Cortex of kidney (tissue), 1 donor: ENCODE data around the gene KCTD1.

Experiments used
- DNase-seq: peaks from one replicate; lab custom pipeline; 2025; lab: John Stamatoyannopoulos, UW

Gene KCTD1

DNA sequence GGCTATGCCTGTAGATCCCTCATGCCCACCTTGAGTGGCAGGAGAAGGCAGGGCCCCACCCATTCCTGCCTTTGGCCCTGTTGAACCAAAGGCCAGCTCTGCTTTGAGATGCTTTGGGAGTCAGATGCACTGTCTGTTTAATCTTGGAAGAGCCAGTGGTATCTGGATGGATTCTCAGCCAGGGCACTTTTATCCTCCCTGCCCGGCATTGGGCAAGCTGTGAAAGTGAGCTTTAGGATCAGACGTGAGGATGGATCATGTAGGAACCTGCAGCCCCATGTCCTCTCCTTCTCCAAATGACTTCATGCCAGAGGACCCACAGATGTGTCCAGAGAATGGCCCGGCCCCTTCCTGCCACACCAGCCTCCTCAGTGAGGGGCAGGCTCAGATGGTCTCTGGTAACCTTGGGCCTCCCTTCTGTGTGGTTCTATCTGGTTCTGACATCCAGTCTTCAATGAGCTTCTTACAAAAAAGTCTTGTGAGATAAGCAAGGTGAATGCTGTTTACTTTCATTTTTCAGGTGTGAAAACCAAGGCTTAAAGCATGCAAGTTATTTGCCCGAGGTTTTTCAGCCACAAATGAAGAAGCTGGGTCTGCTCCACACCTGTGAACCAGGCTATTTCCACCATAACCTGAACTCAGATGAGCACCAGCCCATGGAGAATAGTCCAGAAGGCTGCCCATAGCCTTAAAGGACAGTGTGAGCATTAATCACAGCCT lies 123.8 kb downstream of the KCTD1 start:
- DNase-seq, result no peak

GRCh38 chr18:26422472-26423162 lies 125.7 kb downstream of the KCTD1 start:
- DNase-seq, result no peak

DNA sequence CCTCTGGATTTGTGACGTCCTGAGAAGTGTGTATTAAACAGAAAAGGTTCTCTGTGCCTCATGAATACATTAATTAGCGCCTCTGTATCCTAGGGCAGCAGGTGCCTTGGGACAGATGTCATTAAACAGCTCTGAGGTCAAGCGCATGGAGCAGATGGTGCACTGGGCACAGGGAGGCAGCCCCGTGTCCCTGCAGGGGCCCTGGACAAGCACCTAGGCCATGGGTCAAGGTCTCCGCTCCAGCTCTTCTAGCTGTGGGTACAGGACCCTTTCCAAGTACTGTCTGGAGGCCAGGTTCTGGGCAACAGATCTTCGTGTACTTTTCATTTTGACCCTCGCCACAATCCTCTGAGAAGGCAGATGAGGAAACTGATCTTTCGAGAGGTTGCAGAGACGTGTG lies 126.4 kb downstream of the KCTD1 start:
- DNase-seq, result no peak

DNA sequence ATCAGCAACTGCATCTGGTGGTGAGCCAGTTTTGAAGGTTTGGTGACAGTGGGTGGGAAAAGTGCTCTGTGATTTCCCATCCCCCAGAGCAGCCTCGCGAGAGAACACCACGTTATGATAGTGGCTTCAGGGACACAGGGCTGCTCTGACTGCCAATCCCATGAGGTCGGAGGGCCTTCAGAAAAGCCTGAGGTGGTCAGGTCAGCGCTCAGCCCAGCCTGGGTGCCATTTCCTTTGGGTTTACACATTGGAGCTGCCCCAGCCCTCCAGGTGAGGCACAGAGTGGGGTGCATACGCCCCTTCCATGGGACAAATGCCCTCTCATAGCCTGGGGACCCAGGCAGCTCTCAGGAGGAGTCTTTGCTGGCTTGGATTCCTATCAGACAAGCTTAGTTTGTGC lies 126.8 kb downstream of the KCTD1 start:
- DNase-seq, result no peak

DNA sequence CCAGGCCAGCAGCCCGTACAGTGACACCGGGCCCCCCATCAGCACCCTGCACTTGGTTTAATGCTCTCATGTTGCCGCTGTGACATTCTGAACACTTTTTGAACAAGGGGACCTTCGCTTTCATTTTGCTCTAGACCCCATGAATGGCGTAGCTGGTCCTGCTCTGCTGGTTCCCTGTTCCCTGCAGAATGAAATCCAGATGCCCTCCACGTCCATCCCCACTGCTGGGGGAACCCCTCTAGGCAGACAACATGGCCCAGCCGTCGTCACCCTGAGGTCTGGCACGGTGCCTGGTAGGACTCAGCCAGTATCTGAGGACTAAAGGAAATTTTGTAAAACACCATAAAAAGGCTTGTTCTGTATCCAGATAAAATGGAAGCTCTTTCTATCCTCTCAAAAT lies 128.6 kb downstream of the KCTD1 start:
- DNase-seq, result no peak

GRCh38 chr18:26418225-26418624 lies 130.1 kb downstream of the KCTD1 start:
- no peak for DNase-seq

GRCh38 chr18:26417190-26417589 lies 131.2 kb downstream of the KCTD1 start:
- DNase-seq, result no peak

- no peak for DNase-seq
Measured at GRCh38 chr18:26416652-26417150, 131.7 kb downstream of the KCTD1 start.

- no peak for DNase-seq
Measured at GRCh38 chr18:26415631-26416030, 132.7 kb downstream of the KCTD1 start.

GRCh38 chr18:26414901-26415440 lies 133.4 kb downstream of the KCTD1 start:
- no peak for DNase-seq

DNA sequence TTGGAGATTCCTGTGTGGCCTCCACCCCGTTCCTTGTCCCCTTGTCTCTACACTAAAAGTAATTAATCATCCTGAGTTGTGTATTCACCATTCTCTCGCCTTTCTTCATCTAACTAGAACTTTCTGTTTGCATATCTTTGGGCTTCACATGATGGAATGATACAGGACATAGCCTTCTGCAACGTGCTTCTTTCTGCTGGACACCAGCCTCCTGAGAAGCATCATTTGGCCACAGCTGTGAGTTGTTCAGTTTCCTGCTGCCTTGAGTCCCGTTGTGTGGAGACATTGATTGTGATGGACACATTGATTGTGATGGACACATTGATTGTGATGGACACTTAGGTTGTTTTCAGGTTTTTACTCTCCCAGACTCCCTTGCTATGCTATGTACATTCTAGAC lies 139.3 kb downstream of the KCTD1 start:
- no peak for DNase-seq

DNA sequence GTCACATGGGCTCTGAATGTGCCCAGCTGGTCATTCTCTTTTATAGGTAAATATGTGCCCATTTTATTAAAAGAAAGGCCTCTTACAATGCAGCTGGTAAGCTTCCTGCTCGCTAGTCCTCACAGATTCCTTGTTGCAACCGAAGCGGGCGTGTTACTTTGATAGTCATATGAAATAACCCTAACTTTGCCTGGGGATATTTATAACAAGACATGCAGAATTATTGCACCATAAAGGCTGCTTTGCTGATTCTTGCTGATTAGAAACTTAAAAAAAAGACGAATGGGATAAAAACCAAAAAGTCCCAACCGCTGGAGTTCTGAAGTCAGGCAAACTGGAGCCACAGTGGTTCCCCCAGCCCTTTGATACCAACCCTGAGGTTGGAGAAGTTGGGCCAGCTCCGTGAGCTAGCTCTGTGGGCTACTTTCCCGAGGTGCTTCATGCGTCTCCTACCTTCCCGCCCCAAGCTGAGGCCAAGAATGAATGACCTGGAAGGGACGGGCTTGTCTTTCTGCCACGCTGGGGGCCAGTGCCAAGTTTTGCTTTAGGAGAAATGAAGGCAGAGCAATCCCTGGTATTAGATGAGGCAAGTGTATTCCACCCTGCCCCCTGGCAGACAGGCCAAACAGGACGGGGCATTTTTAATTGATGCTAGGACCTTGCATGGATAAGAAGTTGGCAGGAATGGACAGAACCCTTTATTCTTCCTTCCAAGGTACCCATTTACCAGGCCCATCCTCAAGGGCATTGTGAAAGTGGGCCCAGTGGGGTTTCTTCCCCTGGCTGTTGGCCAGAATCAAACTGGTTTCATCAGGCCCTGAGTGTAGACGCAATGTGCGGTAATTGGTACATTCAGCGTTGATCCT lies 140.4 kb downstream of the KCTD1 start:
- DNase-seq, result no peak

GRCh38 chr18:26406854-26407517 lies 141.4 kb downstream of the KCTD1 start:
- DNase-seq, result no peak

DNA sequence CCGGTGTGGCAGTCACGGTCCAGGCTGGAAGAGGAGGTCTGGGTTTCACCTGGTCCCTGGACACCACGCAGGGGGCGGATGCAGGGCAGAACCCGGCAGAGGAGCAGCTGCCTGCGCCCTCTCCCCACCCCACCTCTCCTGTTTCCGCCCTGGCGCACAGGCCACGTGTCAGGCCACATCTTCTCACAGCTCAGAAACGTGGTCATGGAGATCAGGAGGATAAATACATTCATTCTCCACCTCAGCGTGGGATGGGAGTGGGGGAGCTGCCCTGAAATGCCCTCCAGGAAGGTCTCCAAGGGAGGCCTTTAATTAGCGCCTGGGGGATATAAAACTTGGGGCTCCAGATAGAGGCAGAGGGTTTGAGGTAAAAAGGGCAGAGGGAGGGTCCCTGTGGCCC lies 142.0 kb downstream of the KCTD1 start:
- no peak for DNase-seq

- no peak for DNase-seq
Measured at GRCh38 chr18:26405190-26405801, 143.1 kb downstream of the KCTD1 start.
